ENCODE data around the gene MAPRE3. TPM values are rescaled to one million over a fixed set of nuclear protein-coding genes. Genes with fewer than 3 reads are reported as not detected.

MAPRE3 gene
- total and polyA plus RNA-seq, 9 of the 15 experiments (the other 6 are each of a cell fraction or from before 2014, with no cell fraction given), result 0.70 to 43.2 (median 12.6) TPM

DNA sequence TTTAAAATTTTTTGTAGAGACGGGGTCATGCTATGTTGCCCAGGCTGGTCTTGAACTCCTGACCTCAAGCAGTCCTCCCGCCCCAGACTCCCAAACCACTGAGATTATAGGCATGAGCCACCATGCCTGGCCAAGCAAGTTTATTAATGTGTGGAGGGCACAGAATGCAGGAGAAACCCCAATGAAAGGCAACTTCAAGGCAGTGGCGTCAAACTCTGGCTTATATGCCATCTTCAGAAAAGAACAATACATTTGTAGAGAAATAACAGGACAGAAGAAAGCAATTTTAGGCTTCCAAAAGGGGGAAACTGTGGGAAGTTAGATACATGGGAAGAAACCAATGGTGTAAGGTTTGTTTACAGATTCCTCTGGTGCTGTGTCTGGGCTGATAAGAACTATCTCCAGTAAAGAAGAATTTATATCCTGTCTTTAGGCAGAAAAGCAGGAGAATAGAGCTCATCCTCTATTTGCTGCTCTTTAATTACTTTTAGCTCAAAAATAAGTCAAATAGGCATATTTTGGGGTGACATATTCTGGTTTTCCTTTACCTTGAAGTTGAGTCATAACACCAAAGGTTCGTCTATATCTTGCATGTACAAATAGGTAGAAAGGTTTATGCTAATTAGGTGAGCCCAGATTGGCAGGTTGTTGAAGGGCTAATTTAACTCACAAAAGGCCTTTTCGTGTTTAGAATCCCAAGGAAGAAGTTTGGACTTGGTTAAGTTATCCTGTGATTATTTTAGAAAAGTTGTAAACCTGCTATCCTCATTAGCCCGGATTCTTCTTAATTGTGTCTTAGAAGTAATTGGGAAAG lies 36.4 kb downstream of the MAPRE3 start (continued):
- TF ChIP-seq, protein P1, sequence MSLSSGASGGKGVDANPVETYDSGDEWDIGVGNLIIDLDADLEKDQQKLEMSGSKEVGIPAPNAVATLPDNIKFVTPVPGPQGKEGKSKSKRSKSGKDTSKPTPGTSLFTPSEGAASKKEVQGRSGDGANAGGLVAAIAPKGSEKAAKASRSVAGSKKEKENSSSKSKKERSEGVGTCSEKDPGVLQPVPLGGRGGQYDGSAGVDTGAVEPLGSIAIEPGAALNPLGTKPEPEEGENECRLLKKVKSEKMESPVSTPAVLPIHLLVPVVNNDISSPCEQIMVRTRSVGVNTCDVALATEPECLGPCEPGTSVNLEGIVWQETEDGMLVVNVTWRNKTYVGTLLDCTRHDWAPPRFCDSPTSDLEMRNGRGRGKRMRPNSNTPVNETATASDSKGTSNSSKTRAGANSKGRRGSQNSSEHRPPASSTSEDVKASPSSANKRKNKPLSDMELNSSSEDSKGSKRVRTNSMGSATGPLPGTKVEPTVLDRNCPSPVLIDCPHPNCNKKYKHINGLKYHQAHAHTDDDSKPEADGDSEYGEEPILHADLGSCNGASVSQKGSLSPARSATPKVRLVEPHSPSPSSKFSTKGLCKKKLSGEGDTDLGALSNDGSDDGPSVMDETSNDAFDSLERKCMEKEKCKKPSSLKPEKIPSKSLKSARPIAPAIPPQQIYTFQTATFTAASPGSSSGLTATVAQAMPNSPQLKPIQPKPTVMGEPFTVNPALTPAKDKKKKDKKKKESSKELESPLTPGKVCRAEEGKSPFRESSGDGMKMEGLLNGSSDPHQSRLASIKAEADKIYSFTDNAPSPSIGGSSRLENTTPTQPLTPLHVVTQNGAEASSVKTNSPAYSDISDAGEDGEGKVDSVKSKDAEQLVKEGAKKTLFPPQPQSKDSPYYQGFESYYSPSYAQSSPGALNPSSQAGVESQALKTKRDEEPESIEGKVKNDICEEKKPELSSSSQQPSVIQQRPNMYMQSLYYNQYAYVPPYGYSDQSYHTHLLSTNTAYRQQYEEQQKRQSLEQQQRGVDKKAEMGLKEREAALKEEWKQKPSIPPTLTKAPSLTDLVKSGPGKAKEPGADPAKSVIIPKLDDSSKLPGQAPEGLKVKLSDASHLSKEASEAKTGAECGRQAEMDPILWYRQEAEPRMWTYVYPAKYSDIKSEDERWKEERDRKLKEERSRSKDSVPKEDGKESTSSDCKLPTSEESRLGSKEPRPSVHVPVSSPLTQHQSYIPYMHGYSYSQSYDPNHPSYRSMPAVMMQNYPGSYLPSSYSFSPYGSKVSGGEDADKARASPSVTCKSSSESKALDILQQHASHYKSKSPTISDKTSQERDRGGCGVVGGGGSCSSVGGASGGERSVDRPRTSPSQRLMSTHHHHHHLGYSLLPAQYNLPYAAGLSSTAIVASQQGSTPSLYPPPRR (CRISPR knock-in tag; IDR thresholded peaks at IDR 0.05; ENCODE audit: borderline replicate concordance), result no peak
- TF ChIP-seq BRF1 (IDR thresholded peaks at IDR 0.05; ENCODE audit: borderline replicate concordance, extremely low read depth, insufficient read length) (no peak), TOE1 (IDR thresholded peaks at IDR 0.05; ENCODE audit: borderline replicate concordance) (no peak), TOE1 (CRISPR knock-in tag; IDR thresholded peaks at IDR 0.05; ENCODE audit: borderline replicate concordance, low read depth) (no peak), PHF8 (IDR thresholded peaks at IDR 0.05; ENCODE audit: borderline replicate concordance, low read length) (no peak), ILF3 (IDR thresholded peaks at IDR 0.05; ENCODE audit: borderline replicate concordance) (no peak; the same call in 1 of the 2 replicates), SREBF1 (IDR thresholded peaks at IDR 0.05; ENCODE audit: borderline replicate concordance, low read depth, low read length) (no peak), FUS (optimal IDR thresholded peaks at IDR 0.05; ENCODE audit: low read depth, low read length) (no peak), ZNF384 (IDR thresholded peaks at IDR 0.05; ENCODE audit: low read depth, low read length) (no peak; the same call in 1 of the 2 replicates), HNRNPL (IDR thresholded peaks at IDR 0.05; ENCODE audit: low read depth, low read length) (no peak), SMAD3 (CRISPR knock-in tag; conservative IDR thresholded peaks at IDR 0.05) (peak; percentile 7), ZNF583 (CRISPR knock-in tag; IDR thresholded peaks at IDR 0.05) (peak; percentile 82), POLR2AphosphoS5 (IDR thresholded peaks at IDR 0.05; ENCODE audit: control insufficient read depth, insufficient read depth, low read depth, low read length) (peak; percentile 37; the same call in 1 of the 2 replicates), RFX7 (CRISPR knock-in tag; IDR thresholded peaks at IDR 0.05) (no peak), NCOR1 (IDR thresholded peaks at IDR 0.05) (peak; percentile 83), ZNF79 (CRISPR knock-in tag; IDR thresholded peaks at IDR 0.05; ENCODE audit: low read depth) (no peak), SMC3 (conservative IDR thresholded peaks at IDR 0.05; ENCODE audit: insufficient read depth, low read depth, low read length) (no peak)
- TF ChIP-seq, protein P2, sequence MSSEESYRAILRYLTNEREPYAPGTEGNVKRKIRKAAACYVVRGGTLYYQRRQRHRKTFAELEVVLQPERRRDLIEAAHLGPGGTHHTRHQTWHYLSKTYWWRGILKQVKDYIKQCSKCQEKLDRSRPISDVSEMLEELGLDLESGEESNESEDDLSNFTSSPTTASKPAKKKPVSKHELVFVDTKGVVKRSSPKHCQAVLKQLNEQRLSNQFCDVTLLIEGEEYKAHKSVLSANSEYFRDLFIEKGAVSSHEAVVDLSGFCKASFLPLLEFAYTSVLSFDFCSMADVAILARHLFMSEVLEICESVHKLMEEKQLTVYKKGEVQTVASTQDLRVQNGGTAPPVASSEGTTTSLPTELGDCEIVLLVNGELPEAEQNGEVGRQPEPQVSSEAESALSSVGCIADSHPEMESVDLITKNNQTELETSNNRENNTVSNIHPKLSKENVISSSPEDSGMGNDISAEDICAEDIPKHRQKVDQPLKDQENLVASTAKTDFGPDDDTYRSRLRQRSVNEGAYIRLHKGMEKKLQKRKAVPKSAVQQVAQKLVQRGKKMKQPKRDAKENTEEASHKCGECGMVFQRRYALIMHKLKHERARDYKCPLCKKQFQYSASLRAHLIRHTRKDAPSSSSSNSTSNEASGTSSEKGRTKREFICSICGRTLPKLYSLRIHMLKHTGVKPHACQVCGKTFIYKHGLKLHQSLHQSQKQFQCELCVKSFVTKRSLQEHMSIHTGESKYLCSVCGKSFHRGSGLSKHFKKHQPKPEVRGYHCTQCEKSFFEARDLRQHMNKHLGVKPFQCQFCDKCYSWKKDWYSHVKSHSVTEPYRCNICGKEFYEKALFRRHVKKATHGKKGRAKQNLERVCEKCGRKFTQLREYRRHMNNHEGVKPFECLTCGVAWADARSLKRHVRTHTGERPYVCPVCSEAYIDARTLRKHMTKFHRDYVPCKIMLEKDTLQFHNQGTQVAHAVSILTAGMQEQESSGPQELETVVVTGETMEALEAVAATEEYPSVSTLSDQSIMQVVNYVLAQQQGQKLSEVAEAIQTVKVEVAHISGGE (CRISPR knock-in tag; IDR thresholded peaks at IDR 0.05), result no peak

All from K562 (cell line).